Measurements from ENCODE around the gene RNASE8.
A peak's percentile ranks its signal among the peaks of the same experiment; 100 is the strongest.

The RNASE8 gene

GRCh38 chr14:21023817-21024584, 33.6 kb upstream of the RNASE8 start:
- H3K9me3 Mint-ChIP-seq: no peaks in the 10 kb centered on the region
- peak overlapping the region; percentile 31 for H3K27ac Mint-ChIP-seq
- H3K4me3 Mint-ChIP-seq: peak overlapping the region; percentile 75
- H3K4me1 Mint-ChIP-seq (ENCODE audit: low read depth): peaks cover 17% of the 10 kb centered on the region
- peaks cover 3% of the 10 kb centered on the region for H3K36me3 Mint-ChIP-seq (ENCODE audit: low read depth)
- DNase-seq: peak; percentile 48
- peaks cover 5% of the 10 kb centered on the region for H3K27me3 Mint-ChIP-seq

GRCh38 chr14:21024585-21025370, 32.8 kb upstream of the RNASE8 start, which contains the start of gene NDRG2:
Gene NDRG2 (minus strand): TSS chr14:21025061. CDS start chr14:21023315, 1,746 bp downstream.
- peaks cover 5% of the 10 kb centered on the region for H3K27me3 Mint-ChIP-seq
- DNase-seq: peak; percentile 75
- H3K4me1 Mint-ChIP-seq (ENCODE audit: low read depth): peaks cover 17% of the 10 kb centered on the region
- H3K4me3 Mint-ChIP-seq: peak within 1 kb of the TSS; percentile 75
- H3K9me3 Mint-ChIP-seq: no peaks in the 10 kb centered on the region
- no peaks in the 10 kb centered on the region for H3K36me3 Mint-ChIP-seq (ENCODE audit: low read depth)
- H3K27ac Mint-ChIP-seq: peak within 1 kb of the TSS; percentile 31

DNA sequence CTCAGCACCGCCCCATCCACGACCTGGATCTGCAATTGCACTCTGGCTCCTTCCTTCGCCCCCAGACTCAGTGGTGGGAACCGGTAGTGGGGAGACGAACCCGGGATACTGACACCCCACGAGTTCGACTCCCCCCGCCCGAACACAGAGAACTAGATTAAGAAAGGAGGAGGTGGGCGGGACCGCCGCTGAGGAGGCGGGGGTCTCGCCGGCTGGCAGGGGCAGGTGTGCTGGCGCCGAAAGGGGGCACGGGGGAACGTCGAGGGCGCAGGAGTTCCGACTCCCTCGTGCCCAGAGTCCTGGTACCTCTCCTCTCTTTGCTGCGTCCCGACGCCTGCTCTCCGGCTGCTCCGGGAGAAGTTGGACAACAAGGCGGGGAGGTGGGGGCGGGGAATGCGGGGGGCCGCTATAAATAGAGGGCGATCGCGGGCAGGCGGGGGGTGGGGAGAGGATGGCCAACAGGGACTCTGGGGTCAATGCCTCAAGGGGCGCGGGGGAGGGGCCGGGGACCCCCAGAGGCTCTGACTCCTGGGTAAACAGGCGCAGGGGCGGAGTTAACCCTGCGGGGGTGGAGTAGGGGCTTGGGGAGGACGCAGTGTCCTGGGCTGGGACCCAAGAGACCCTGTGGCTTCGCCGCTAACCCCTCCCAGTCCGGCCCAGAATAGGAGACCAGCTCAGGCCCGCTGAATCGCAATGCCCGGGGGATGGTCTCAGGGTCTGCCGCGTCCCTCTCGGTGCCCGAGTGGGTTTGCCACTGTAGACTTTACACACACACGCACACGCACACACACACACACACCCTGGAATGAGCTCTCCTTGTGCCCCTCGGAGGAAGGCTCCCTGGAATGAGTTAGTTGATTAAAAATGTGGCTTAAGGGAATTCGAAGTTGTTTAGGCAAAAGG, 32.0 kb upstream of the RNASE8 start:
- H3K27ac Mint-ChIP-seq: no peak overlapping the region

GRCh38 chr14:21026274-21026987, 31.2 kb upstream of the RNASE8 start:
- no peak for DNase-seq
- Mint-ChIP-seq H3K4me1 (ENCODE audit: low read depth) (peaks cover 17% of the 10 kb centered on the region), H3K27ac (no peak overlapping the region), H3K36me3 (ENCODE audit: low read depth) (no peaks in the 10 kb centered on the region), H3K4me3 (no peak overlapping the region), H3K9me3 (no peaks in the 10 kb centered on the region), H3K27me3 (peaks cover 5% of the 10 kb centered on the region)

More for the DNA sequence above, 32.0 kb upstream of the RNASE8 start:
- Mint-ChIP-seq H3K4me1 (ENCODE audit: low read depth) (peaks cover 17% of the 10 kb centered on the region), H3K4me3 (peak overlapping the region; percentile 72), H3K9me3 (no peaks in the 10 kb centered on the region), H3K36me3 (ENCODE audit: low read depth) (no peaks in the 10 kb centered on the region), H3K27me3 (peaks cover 5% of the 10 kb centered on the region)
- no peak for DNase-seq

- no peak overlapping the region for H3K4me3 Mint-ChIP-seq
- H3K4me1 Mint-ChIP-seq (ENCODE audit: low read depth): peaks cover 17% of the 10 kb centered on the region
- no peaks in the 10 kb centered on the region for H3K36me3 Mint-ChIP-seq (ENCODE audit: low read depth)
- no peak overlapping the region for H3K27ac Mint-ChIP-seq
- no peak for DNase-seq
- peaks cover 5% of the 10 kb centered on the region for H3K27me3 Mint-ChIP-seq
- no peaks in the 10 kb centered on the region for H3K9me3 Mint-ChIP-seq
Observed at GRCh38 chr14:21026988-21027315, 30.7 kb upstream of the RNASE8 start.

DNA sequence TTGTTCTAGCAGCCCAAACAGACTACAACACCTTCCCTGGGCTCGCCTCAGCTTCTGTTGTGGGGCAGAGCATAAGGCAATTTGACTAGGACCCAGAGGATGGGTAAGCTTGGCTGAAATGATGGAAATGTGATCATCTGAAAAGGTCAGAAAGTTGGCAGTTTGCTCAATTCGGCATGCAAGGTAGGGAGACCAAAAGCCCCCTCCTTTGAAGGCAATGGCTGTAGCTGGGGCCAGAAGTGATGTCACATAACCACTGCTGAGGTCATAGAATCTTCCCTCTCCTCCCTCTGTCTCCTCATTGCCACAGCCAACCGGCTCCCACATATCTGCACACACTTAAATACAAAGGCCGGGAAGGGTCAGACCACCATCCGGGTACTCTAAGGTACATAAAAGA, 27.7 kb upstream of the RNASE8 start, which contains the start of gene TPPP2:
Gene TPPP2 (plus strand): TSS at position 301 of the 400 bp plus-strand sequence. CDS start 365 bp downstream, outside the sequence.
- H3K36me3 Mint-ChIP-seq (ENCODE audit: low read depth): no peaks in the 10 kb centered on the region
- H3K27me3 Mint-ChIP-seq: no peaks in the 10 kb centered on the region
- H3K4me3 Mint-ChIP-seq: no peak within 1 kb of the TSS
- no peaks in the 10 kb centered on the region for H3K9me3 Mint-ChIP-seq
- no peak for DNase-seq
- no peak within 1 kb of the TSS for H3K27ac Mint-ChIP-seq
- H3K4me1 Mint-ChIP-seq (ENCODE audit: low read depth): peaks cover 3% of the 10 kb centered on the region

DNA sequence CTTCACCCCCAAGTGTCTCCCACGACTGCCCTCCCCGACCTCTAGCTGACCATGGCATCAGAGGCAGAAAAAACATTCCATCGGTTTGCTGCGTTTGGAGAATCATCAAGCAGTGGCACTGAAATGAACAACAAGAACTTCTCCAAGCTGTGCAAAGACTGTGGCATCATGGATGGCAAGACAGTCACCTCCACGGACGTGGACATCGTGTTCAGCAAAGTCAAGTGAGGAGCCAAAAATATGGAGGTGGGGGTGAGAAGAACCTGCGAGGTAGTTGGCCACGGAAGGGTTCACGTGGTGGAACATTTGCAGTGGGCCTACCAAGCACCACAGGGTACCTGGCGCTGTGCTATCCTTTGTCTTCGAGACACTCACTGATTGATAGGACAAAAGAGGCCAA, 27.1 kb upstream of the RNASE8 start:
- no peak overlapping the region for H3K4me3 Mint-ChIP-seq

GRCh38 chr14:21032326-21033132, 25.1 kb upstream of the RNASE8 start:
- H3K4me3 Mint-ChIP-seq: no peak overlapping the region
- no peak overlapping the region for H3K27ac Mint-ChIP-seq
- no peaks in the 10 kb centered on the region for H3K36me3 Mint-ChIP-seq (ENCODE audit: low read depth)
- no peaks in the 10 kb centered on the region for H3K9me3 Mint-ChIP-seq
- no peaks in the 10 kb centered on the region for H3K27me3 Mint-ChIP-seq
- no peaks in the 10 kb centered on the region for H3K4me1 Mint-ChIP-seq (ENCODE audit: low read depth)
- no peak for DNase-seq

More for the DNA sequence above, 27.1 kb upstream of the RNASE8 start:
- no peaks in the 10 kb centered on the region for H3K9me3 Mint-ChIP-seq
- DNase-seq: no peak
- no peak overlapping the region for H3K27ac Mint-ChIP-seq
- H3K4me1 Mint-ChIP-seq (ENCODE audit: low read depth): no peaks in the 10 kb centered on the region
- H3K27me3 Mint-ChIP-seq: no peaks in the 10 kb centered on the region
- no peaks in the 10 kb centered on the region for H3K36me3 Mint-ChIP-seq (ENCODE audit: low read depth)

GRCh38 chr14:21033133-21033698, 24.4 kb upstream of the RNASE8 start:
- H3K9me3 Mint-ChIP-seq: no peaks in the 10 kb centered on the region
- H3K27me3 Mint-ChIP-seq: no peaks in the 10 kb centered on the region
- no peaks in the 10 kb centered on the region for H3K4me1 Mint-ChIP-seq (ENCODE audit: low read depth)
- no peaks in the 10 kb centered on the region for H3K36me3 Mint-ChIP-seq (ENCODE audit: low read depth)
- no peak overlapping the region for H3K4me3 Mint-ChIP-seq
- no peak overlapping the region for H3K27ac Mint-ChIP-seq
- DNase-seq: no peak

DNA sequence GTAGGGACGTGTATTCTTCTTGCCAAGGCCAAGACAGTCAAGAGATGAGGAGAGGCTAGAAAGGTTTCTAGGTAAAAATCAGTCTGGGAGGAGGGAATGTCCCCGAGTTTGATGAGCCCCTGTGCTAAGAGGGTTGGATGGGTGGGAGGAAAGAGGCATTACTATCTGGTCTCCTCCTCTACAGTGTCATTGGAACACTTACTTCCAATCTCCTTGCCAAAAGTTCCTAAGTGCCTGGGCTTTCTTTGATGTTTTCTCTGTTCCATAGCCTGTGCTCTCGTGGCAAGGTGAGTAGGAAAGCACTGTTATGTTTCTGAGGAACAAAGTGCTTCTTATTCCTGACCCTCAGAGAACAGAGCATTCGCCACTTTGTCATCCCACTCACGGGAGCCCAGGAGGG, 22.9 kb upstream of the RNASE8 start, which contains the start of gene RNASE13:
Gene RNASE13 (minus strand): TSS at position 101 of the 400 bp plus-strand sequence. CDS start 519 bp downstream, outside the sequence.
- H3K27me3 Mint-ChIP-seq: no peaks in the 10 kb centered on the region
- no peaks in the 10 kb centered on the region for H3K9me3 Mint-ChIP-seq

DNA sequence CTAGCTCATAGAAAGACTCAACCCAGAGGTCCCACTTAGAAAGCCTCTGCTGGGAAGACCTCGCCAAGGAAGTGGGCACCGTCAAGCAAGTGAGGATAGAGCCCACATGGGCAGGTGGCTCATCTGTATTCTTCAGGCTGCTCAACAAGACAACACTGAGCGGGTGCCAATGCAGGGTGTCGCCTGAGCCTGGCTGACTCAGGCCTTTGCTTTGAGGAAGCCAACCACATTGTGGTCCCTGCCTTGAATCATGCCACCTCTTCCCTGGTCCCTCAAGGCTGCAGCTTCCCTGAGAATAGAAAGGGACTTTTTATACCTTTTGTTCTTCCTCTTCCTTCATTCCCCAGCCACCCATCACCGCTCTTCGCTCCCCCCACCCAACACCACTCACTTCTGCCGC, 20.9 kb upstream of the RNASE8 start:
- Mint-ChIP-seq H3K4me1 (ENCODE audit: low read depth) (no peaks in the 10 kb centered on the region), H3K27ac (no peak overlapping the region), H3K36me3 (ENCODE audit: low read depth) (no peaks in the 10 kb centered on the region), H3K4me3 (no peak overlapping the region), H3K27me3 (no peaks in the 10 kb centered on the region), H3K9me3 (no peaks in the 10 kb centered on the region)
- DNase-seq: no peak

More for the DNA sequence above, 22.9 kb upstream of the RNASE8 start, which contains the start of gene RNASE13:
- Mint-ChIP-seq H3K36me3 (ENCODE audit: low read depth) (no peaks in the 10 kb centered on the region), H3K27ac (no peak within 1 kb of the TSS), H3K4me3 (no peak within 1 kb of the TSS), H3K4me1 (ENCODE audit: low read depth) (no peaks in the 10 kb centered on the region)
- no peak for DNase-seq

GRCh38 chr14:21037156-21037555, 20.5 kb upstream of the RNASE8 start:
- Mint-ChIP-seq H3K9me3 (no peaks in the 10 kb centered on the region), H3K4me3 (no peak overlapping the region), H3K4me1 (ENCODE audit: low read depth) (no peaks in the 10 kb centered on the region), H3K27ac (no peak overlapping the region), H3K36me3 (ENCODE audit: low read depth) (no peaks in the 10 kb centered on the region), H3K27me3 (no peaks in the 10 kb centered on the region)
- DNase-seq: no peak

All from activated T-cell treated with anti-CD3 and anti-CD28 coated beads, Interleukin-2, amount 50 U/mL, for 24 hours (primary cell).